GM12878 (cell line): ENCODE data around the gene SPOCD1. TPM values are rescaled to one million over a fixed set of nuclear protein-coding genes. Genes with fewer than 3 reads are reported as not detected.

Source experiments
- ATAC-seq: fragments of 200-7000 bp; cut with Tn5 transposase; 3 replicates; pipeline ENCODE4 v1.9.1; 2020; ENCODE audit warnings: mild to moderate bottlenecking, moderate library complexity
- BruUV-seq: library from RNA; stranded (reverse); fragments of 400-500 nt; replicated peaks from 2 replicates; lab custom pipeline; 2021; lab: Mats Ljungman, UMichigan
- CTCF ChIA-PET: fragments of 300-600 bp; sonication (Branson Sonifier 250); formaldehyde crosslinking; extraction: SDS; loops from one replicate; lab custom pipeline; 2021; ENCODE audit warnings: inconsistent platforms; lab: Yijun Ruan, JAX
- POLR2A ChIA-PET: fragments of 350-600 bp; formaldehyde crosslinking; extraction: SDS; loops from one replicate; lab custom pipeline; 2021; ENCODE audit warnings: inconsistent platforms; lab: Charles Lee
- RAD21 ChIA-PET: fragments of 300-600 bp; sonication (Branson Sonifier 250); formaldehyde crosslinking; loops from one replicate; lab custom pipeline; 2023; ENCODE audit warnings: antibody characterized with exemption; ENCODE audit not compliant: unreplicated experiment; lab: Charles Lee
- SMC1A ChIA-PET: fragments of 300-600 bp; sonication (Branson Sonifier 250); formaldehyde crosslinking; loops from one replicate; lab custom pipeline; 2023; ENCODE audit not compliant: unreplicated experiment, uncharacterized antibody; lab: Charles Lee
- DNase-seq: peaks from one replicate; pipeline ENCODE4 v3.0.0-alpha.2; 2011; ENCODE audit warnings: low read depth, low spot score
- FAIRE-seq: peaks from 3 replicates; lab custom pipeline; 2011; peaks lifted over from hg19 to GRCh38; lab: Jason Lieb, UNC
- H2AFZ ChIP-seq: 2 replicates; pipeline ENCODE4 v1.6.0; 2011; ENCODE audit warnings: low read depth, low read length, control low read depth; ENCODE audit not compliant: control insufficient read depth
- H3K27ac ChIP-seq: 2 replicates; pipeline ENCODE4 v1.5.1; 2011; ENCODE audit warnings: control low read depth; ENCODE audit not compliant: control insufficient read depth, insufficient read depth
- H3K27me3 ChIP-seq, 2 experiments: replicated peaks in 1 of 2; 2 replicates each; pipeline versions ENCODE4 v1.6.0 to v1.6.1; 2011; ENCODE audit warnings: low read length in 1 of 2; ENCODE audit not compliant: control insufficient read depth in 2 of 2, insufficient read depth in 2 of 2
- H3K36me3 ChIP-seq, 2 experiments: 2 replicates each; pipeline ENCODE4 v1.5.1; 2011; ENCODE audit warnings: low read length in 1 of 2; ENCODE audit not compliant: control insufficient read depth in 2 of 2, insufficient read depth in 2 of 2
- H3K4me1 ChIP-seq: 2 replicates; pipeline ENCODE4 v1.6.1; 2011; ENCODE audit warnings: mild to moderate bottlenecking, low read length, moderate library complexity, mixed read lengths; ENCODE audit not compliant: control insufficient read depth, insufficient read depth
- H3K4me2 ChIP-seq: 2 replicates; pipeline ENCODE4 v1.6.0; 2011; ENCODE audit warnings: control low read depth; ENCODE audit not compliant: control insufficient read depth, insufficient read depth
- H3K4me3 ChIP-seq: fragments of 200-600 bp; sonication (generic); 2 replicates; pipeline ENCODE4 v1.5.1; 2016
- H3K79me2 ChIP-seq: 2 replicates; pipeline ENCODE4 v1.6.0; 2011; ENCODE audit warnings: low read length; ENCODE audit not compliant: control insufficient read depth, insufficient read depth
- H3K9ac ChIP-seq: 2 replicates; pipeline ENCODE4 v1.8.0; 2011; ENCODE audit warnings: low read length, control low read depth, mixed read lengths; ENCODE audit not compliant: control insufficient read depth, insufficient read depth
- H3K9me3 ChIP-seq: replicated peaks from 3 replicates; pipeline ENCODE4 v1.5.1; 2011; ENCODE audit warnings: mild to moderate bottlenecking, low read length; ENCODE audit not compliant: control insufficient read depth, insufficient read depth
- H4K20me1 ChIP-seq: 2 replicates; pipeline ENCODE4 v1.6.0; 2011; ENCODE audit not compliant: control insufficient read depth, insufficient read depth
- BACH1 ChIP-seq: fragments of 450-650 bp; IDR thresholded peaks from 2 replicates; pipeline ENCODE4 v1.6.1; 2017; ENCODE audit warnings: mild to moderate bottlenecking, borderline replicate concordance
- BMI1 ChIP-seq: fragments of 450-650 bp; IDR thresholded peaks from 2 replicates; pipeline ENCODE4 v1.6.1; 2016; ENCODE audit warnings: mild to moderate bottlenecking, moderate library complexity, borderline replicate concordance
- CBFB ChIP-seq: IDR thresholded peaks from 2 replicates; pipeline ENCODE4 v1.6.1; 2016; ENCODE audit warnings: antibody characterized with exemption, low read depth
- CBX3 ChIP-seq: fragments of 200-600 bp; sonication (generic); IDR thresholded peaks from 2 replicates; pipeline ENCODE4 v1.6.1; 2016; ENCODE audit warnings: low read depth, borderline replicate concordance
- CEBPZ ChIP-seq: fragments of 150-350 bp; IDR thresholded peaks from 2 replicates; pipeline ENCODE4 v1.6.1; 2016; ENCODE audit warnings: low read depth, low read length
- CHD2 ChIP-seq: IDR thresholded peaks from 2 replicates; pipeline ENCODE4 v1.6.1; 2011; ENCODE audit warnings: low read depth, low read length, improper control_type of control experiment, borderline replicate concordance
- HDGF ChIP-seq: fragments of 450-650 bp; IDR thresholded peaks from 2 replicates; pipeline ENCODE4 v1.6.1; 2016; ENCODE audit warnings: antibody characterized with exemption
- IKZF1 ChIP-seq: fragments of 450-650 bp; conservative IDR thresholded peaks from 2 replicates; pipeline ENCODE4 v1.6.1; 2017; ENCODE audit warnings: antibody characterized with exemption, mild to moderate bottlenecking
- KLF5 ChIP-seq: fragments of 450-650 bp; IDR thresholded peaks from 2 replicates; pipeline ENCODE4 v1.6.1; 2014; ENCODE audit warnings: mild to moderate bottlenecking; ENCODE audit not compliant: partially characterized antibody
- MEF2B ChIP-seq: fragments of 450-650 bp; IDR thresholded peaks from 2 replicates; pipeline ENCODE4 v1.6.1; 2018; ENCODE audit warnings: mild to moderate bottlenecking, moderate library complexity; ENCODE audit not compliant: partially characterized antibody, poor library complexity, severe bottlenecking
- MTA2 ChIP-seq: fragments of 450-650 bp; IDR thresholded peaks from 2 replicates; pipeline ENCODE4 v1.6.1; 2016; ENCODE audit warnings: low read depth, mild to moderate bottlenecking, moderate library complexity
- NFIC ChIP-seq: IDR thresholded peaks from 2 replicates; pipeline ENCODE4 v1.6.1; 2012; ENCODE audit warnings: low read depth, mild to moderate bottlenecking, inconsistent platforms, low read length, moderate library complexity
- RAD51 ChIP-seq: fragments of 450-650 bp; IDR thresholded peaks from 2 replicates; pipeline ENCODE4 v1.6.1; 2016; ENCODE audit warnings: moderate library complexity, mild to moderate bottlenecking, inconsistent platforms
- RFX5 ChIP-seq: IDR thresholded peaks from 2 replicates; pipeline ENCODE4 v1.6.1; 2011; ENCODE audit warnings: low read depth, low read length, improper control_type of control experiment
- SKIL ChIP-seq: fragments of 450-650 bp; IDR thresholded peaks from 2 replicates; pipeline ENCODE4 v1.6.1; 2017; ENCODE audit warnings: mild to moderate bottlenecking, low read depth, inconsistent platforms; ENCODE audit not compliant: poor library complexity, severe bottlenecking
- STAT1 ChIP-seq: fragments of 450-650 bp; conservative IDR thresholded peaks from 2 replicates; pipeline ENCODE4 v1.6.1; 2014; ENCODE audit warnings: antibody characterized with exemption, mild to moderate bottlenecking
- SUPT20H ChIP-seq: IDR thresholded peaks from 2 replicates; pipeline ENCODE4 v1.6.1; 2011; ENCODE audit warnings: low read depth, mild to moderate bottlenecking, low read length, moderate library complexity, borderline replicate concordance; ENCODE audit not compliant: control insufficient read depth
- TARDBP ChIP-seq: IDR thresholded peaks from 2 replicates; pipeline ENCODE4 v1.6.1; 2016; ENCODE audit warnings: borderline replicate concordance
- TCF12 ChIP-seq: IDR thresholded peaks from 2 replicates; pipeline ENCODE4 v1.6.1; 2011; ENCODE audit warnings: low read depth, mild to moderate bottlenecking, low read length
- ZNF207 ChIP-seq: fragments of 450-650 bp; IDR thresholded peaks from 2 replicates; pipeline ENCODE4 v1.6.1; 2014; ENCODE audit warnings: antibody characterized with exemption, mild to moderate bottlenecking, borderline replicate concordance
- WGBS: methylation state at CpG from one replicate; pipeline ENCODE4 v1.1.6; 2016; ENCODE audit warnings: low lambda C conversion rate; ENCODE audit not compliant: insufficient replicate concordance, insufficient coverage; ENCODE audit errors: missing lambda C conversion rate; 5-methylcytosine and 5-hydroxymethylcytosine counted together
- in situ Hi-C: fragments of 300-500 bp; cut with MboI; formaldehyde crosslinking; loops from 9 replicates; pipeline ENCODE4 v1.14.3; 2018; ENCODE audit warnings: mixed read lengths
- intact Hi-C: fragments of 100-400 bp; cut with micrococcal nuclease; formaldehyde crosslinking; loops from one replicate; pipeline ENCODE4 v1.14.2; 2022; ENCODE audit not compliant: unreplicated experiment
- polyA plus RNA-seq, 11 experiments: library from polyadenylated mRNA; depleted of rRNA in 4 of 11; unstranded in 6 of 11; stranded (reverse) in 5 of 11; fragments of >200 nt; fragmentation: Nextera tagmentation in 4 of 11; fragmentation: Illumina TruSeq in 1 of 11; extraction: Ambion mirVana in 4 of 11; extraction: Trizol in 1 of 11; gene quantifications; 1 replicate in 1 of 11; 2 replicates in 10 of 11; pipeline versions ENCODE4 v1.2.1 to v1.2.3, GENCODE V29; 2011 to 2016; ENCODE audit warnings: inconsistent platforms in 2 of 11, missing spikeins in 2 of 11, low read depth in 1 of 11
- total RNA-seq, 4 experiments: library from RNA; depleted of rRNA in 3 of 4; stranded (reverse); fragments of >200 nt in 3 of 4; fragmentation: Illumina TruSeq in 1 of 4; extraction: Trizol in 1 of 4; gene quantifications; 2 replicates each; pipeline versions ENCODE4 v1.2.1 to v1.2.3, GENCODE V29; 2013 to 2021

Gene SPOCD1
- total and polyA plus RNA-seq, 10 of the 15 experiments (the other 5 are each of a cell fraction or from before 2014, with no cell fraction given), result 0.02 to 0.65 (median 0.13) TPM; not detected in 4

- ATAC-seq, result no peak
- Histone ChIP-seq H3K9me3 (no peaks in the 10 kb centered on the region), H3K27me3 (peaks cover 0 to 1% of the 10 kb centered on the region in 2 experiments; a peak in 1 of 4 replicates), H3K4me2 (no peak overlapping the region), H3K36me3 (no peaks in the 10 kb centered on the region), H3K4me1 (no peaks in the 10 kb centered on the region), H3K4me3 (no peak overlapping the region), H3K27ac (no peak overlapping the region), H4K20me1 (no peaks in the 10 kb centered on the region), H3K79me2 (no peaks in the 10 kb centered on the region), H3K9ac (no peak overlapping the region), H2AFZ (no peak overlapping the region)
- BruUV-seq, result no TSS peak
- ChIA-PET RAD21 (interaction anchor here (1.2 to 3.7 kb wide), 3 partner anchors 23 to 152 kb away, joined by 3 to 11 read pairs (median 3); no protein-coding TSS in a partner anchor), CTCF (interaction anchor here (1.4 to 1.5 kb wide), 2 partner anchors 22 to 153 kb away, joined by 3 to 8 read pairs; no protein-coding TSS in a partner anchor), SMC1A (interaction anchor here (1.2 kb wide), 1 partner anchor 25 kb away, joined by 3 read pairs; no protein-coding TSS in a partner anchor), POLR2A (no interaction called here)
- in situ Hi-C loops, result no loop called here
- WGBS, result 27% methylated on average over 7 of the region's 7 CpGs
- no peak for DNase-seq
- TF ChIP-seq CHD2, result no peak
- TF ChIP-seq SUPT20H, result no peak
- TF ChIP-seq MEF2B, result no peak
- no peak for TF ChIP-seq CBFB
- no peak for TF ChIP-seq NFIC
- TF ChIP-seq STAT1, result no peak
- TF ChIP-seq TARDBP, result no peak
- TF ChIP-seq KLF5, result no peak
- TF ChIP-seq TCF12, result no peak
- no peak for TF ChIP-seq RFX5
- TF ChIP-seq BACH1, result no peak
- no peak for TF ChIP-seq BMI1
- no peak for TF ChIP-seq ZNF207
- no peak for TF ChIP-seq HDGF
- TF ChIP-seq SKIL, result no peak
- TF ChIP-seq CEBPZ, result no peak
- TF ChIP-seq IKZF1, result no peak
- no peak for TF ChIP-seq RAD51
- no peak for TF ChIP-seq CBX3
- no peak for TF ChIP-seq MTA2
- intact Hi-C loops, result no loop called here
- FAIRE-seq, result no peak
Measured at GRCh38 chr1:31811605-31812004, 4.2 kb downstream of the SPOCD1 start.
